ENCODE results near the gene CYP26B1. TPM values are rescaled to one million over a fixed set of nuclear protein-coding genes. Genes with fewer than 3 reads are reported as not detected.

CYP26B1 gene, protein sequence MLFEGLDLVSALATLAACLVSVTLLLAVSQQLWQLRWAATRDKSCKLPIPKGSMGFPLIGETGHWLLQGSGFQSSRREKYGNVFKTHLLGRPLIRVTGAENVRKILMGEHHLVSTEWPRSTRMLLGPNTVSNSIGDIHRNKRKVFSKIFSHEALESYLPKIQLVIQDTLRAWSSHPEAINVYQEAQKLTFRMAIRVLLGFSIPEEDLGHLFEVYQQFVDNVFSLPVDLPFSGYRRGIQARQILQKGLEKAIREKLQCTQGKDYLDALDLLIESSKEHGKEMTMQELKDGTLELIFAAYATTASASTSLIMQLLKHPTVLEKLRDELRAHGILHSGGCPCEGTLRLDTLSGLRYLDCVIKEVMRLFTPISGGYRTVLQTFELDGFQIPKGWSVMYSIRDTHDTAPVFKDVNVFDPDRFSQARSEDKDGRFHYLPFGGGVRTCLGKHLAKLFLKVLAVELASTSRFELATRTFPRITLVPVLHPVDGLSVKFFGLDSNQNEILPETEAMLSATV
- 0.05 TPM in 1 of 2 replicates, not detected in the other for total RNA-seq (2014; rRNA removed; shearing (Covaris generic))
- 0.12 and 0.26 TPM in 2 replicates for polyA plus RNA-seq (2015; cell fraction: cytosol; rRNA removed)
- 0.57 and 0.70 TPM in 2 replicates for polyA plus RNA-seq (2015; cell fraction: nucleus; rRNA removed)

GRCh38 chr2:72147303-72147971, at the start of gene CYP26B1:
Gene CYP26B1 (minus strand): TSS chr2:72147862. CDS start chr2:72147834, 28 bp downstream.
- no peak for DNase-seq (ENCODE audit: low read depth)

- DNase-seq (ENCODE audit: low read depth): no peak
Observed at GRCh38 chr2:72193723-72194122, 46.1 kb upstream of the CYP26B1 start.

DNA sequence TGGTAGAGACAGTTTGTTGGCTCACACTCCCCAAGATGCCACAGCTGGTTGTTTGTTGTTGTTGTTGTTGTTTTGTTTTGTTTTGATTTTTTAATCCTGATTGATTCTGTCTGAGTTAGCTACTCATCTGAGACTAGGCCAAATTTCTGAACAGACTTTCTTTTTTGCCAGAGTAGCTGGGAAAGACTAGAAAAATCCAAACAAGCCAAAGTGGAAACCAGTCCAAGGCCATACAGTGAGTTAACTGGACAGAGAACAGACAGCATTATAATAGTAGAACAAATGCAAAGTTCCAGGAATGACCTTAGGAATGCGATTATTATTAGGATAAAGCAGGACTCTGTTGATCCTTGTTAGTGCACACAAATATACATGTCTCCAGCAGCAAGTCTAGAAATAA, 43.8 kb upstream of the CYP26B1 start:
- no peak for DNase-seq (ENCODE audit: low read depth)

GRCh38 chr2:72185206-72185605, 37.5 kb upstream of the CYP26B1 start:
- DNase-seq (ENCODE audit: low read depth): no peak

- DNase-seq (ENCODE audit: low read depth): no peak
Observed at GRCh38 chr2:72183466-72183865, 35.8 kb upstream of the CYP26B1 start.

DNA sequence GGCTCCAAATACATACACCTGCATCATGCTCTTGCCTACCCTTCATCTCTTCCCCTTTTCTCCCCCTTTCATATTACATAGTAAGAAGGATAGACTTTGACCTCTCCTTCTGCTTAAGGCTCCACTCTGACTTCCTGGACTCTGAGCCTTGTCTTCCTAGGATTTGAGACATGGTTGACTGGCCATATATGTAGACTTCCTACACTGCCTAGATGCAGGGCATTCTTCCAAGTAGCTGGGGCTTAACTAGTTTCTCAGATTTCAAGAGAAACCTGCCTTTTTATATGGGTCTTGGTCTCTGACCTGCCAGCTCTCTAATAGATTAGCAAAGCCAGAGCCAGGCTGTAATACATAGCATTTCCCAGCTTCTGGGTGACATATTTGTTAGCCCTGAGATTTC, 35.4 kb upstream of the CYP26B1 start:
- no peak for DNase-seq (ENCODE audit: low read depth)

DNA sequence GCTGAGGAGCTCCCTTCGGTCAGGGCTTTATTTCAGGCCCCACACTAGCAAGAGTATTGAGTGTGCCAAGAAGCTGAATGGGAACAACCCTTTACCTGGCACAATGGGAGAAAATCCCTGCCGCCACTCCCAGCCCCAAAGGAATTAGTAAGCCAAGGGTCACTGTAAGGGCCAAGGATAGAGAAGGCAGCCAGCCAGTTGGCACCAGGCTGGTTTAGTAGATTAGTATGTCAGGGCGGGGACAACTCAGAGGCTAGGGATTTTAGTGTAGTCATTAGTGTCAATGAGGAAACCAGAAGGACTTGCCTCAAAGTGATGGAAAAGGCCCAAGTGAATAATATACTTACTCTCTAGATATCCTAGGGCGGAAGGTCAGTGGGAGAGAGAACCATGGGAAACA, 34.9 kb upstream of the CYP26B1 start:
- no peak for DNase-seq (ENCODE audit: low read depth)

- no peak for DNase-seq (ENCODE audit: low read depth)
Observed at GRCh38 chr2:72181616-72182015, 34.0 kb upstream of the CYP26B1 start.

GRCh38 chr2:72180351-72180750, 32.7 kb upstream of the CYP26B1 start:
- DNase-seq (ENCODE audit: low read depth): no peak

- no peak for DNase-seq (ENCODE audit: low read depth)
Observed at GRCh38 chr2:72178551-72178950, 30.9 kb upstream of the CYP26B1 start.

GRCh38 chr2:72176281-72176680, 28.6 kb upstream of the CYP26B1 start:
- no peak for DNase-seq (ENCODE audit: low read depth)

- no peak for DNase-seq (ENCODE audit: low read depth)
Observed at GRCh38 chr2:72175636-72176035, 28.0 kb upstream of the CYP26B1 start.

DNA sequence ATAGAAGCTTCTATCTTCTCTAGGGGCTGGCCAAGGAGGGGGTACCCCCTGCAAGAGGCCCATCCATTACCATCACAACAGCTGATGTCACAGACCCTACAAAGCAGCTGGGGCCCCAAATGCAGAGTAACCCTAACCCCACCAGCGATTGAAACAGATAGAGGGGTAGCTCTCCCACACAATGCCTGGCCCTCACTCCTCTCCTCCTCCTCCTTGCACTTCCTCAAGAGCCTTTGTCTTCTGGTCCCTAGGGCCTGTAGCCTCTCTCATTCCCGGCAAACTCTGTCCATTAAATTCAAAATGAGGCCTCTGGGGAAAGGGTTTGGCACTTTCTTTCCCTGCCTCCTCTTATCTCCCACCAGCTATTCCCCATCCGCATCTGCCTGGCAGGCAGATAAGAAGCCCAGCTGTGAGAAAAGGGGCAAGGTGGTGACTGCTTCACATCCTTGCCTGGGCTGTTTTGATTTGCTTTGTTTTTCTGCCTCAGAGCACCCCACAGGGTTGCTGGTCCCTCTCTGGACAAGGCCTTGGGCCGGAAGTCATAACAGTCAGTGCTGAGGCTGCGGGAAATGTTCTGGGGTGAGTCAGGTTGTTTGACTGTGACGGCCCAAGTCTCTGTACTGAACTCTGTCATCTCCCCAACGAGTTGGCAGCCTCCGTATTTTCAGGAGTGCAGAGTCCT, 26.1 kb upstream of the CYP26B1 start:
- peak; percentile 78 for DNase-seq (ENCODE audit: low read depth)

DNA sequence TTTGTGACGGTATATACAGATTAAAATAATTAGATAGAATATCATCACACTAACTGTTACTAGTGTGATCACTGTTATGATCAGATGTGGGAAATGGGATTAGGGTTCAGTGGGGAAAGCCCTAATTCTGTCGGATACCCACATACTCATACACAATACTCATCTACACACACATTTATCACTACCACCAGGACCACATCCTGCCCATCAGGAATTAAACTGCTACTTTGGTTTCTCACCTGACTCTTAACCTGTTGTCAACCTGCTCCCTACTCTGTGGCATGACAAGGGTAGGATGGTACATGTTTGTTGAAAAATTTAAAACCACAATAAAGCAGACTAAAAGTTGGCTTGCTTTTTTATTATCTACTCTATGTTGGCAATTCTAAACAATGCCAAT, 24.8 kb upstream of the CYP26B1 start:
- DNase-seq (ENCODE audit: low read depth): no peak

DNA sequence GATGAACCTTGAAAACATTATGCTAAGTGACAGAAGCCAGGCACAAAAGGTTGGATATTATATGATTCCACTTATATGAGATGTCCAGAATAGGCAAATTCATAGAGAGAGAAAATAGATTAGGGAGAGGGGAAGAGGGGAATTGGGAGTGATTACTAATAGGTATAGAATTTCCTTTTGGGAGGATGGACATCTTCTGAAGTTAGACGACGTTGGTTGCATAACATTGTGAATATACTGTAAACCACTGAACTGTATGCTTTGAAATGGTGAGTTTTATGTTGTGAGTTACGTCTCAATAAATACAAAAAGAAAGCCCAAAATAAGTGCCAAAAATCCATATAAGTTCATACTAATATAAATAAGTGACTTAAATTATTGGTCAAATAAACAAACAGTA, 18.6 kb upstream of the CYP26B1 start:
- DNase-seq (ENCODE audit: low read depth): no peak

GRCh38 chr2:72165792-72166191, 18.1 kb upstream of the CYP26B1 start:
- no peak for DNase-seq (ENCODE audit: low read depth)

DNA sequence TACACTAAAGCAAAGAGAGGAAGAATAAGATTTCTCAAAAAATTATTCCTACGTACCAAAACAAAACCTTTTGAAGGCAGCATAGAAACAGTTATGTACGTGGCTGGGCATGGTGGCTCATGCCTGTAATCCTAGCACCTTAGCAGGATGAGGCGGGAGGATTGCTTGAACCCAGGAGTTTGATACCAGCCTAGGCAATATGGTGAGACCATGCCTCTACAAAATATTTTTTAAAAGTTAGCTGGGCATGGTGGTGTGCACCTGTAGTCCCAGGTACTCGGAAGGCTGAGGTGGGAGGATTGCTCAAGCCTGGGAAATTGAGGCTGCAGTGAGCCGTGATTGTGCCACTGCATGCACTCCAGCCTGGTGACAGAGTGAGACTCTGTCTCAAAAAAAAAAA, 14.9 kb upstream of the CYP26B1 start:
- no peak for DNase-seq (ENCODE audit: low read depth)

GRCh38 chr2:72159211-72159993, 11.7 kb upstream of the CYP26B1 start:
- DNase-seq (ENCODE audit: low read depth): no peak

DNA sequence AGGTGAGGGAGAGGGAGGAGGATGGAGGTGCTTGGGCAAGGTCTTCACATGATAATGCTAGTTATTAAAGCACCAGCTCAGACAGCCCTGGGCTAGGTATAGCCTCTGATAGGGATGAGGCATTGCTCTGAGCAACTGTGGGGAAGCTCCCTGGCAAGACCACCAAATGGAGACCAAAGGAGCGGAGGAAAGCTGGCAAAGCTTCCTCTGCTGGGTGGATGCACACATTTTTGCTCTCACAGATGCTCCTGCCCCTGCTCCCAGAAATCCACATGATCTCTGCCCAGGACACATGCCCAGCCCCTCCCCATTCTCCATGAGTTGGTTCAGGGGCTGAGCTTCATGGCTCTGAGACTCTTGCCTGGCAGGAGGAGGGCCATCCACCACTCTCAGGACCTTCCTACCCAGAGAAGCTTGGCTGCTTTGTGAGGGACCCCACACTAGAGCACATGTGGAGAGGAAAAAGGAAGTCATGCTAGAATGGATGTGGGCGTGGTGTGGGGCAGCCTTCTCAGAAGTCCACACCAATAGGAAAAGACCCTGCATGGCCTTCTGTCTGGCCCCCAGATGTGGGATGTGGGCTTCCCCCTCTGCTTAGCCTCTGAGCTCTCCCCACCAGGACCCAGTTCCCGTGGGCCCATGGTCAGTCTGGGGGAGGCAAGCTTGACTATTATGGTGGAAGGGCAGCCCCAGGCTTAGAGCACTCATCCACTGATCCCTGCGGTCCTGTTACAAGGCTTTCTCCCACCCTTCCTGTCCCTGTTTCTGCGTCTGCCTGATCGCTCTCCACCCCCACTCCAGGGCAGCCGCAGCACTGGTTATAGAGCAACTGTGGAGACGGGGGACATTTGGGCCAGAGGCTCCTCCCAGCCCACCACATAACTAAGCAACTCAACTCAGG, 10.5 kb upstream of the CYP26B1 start:
- DNase-seq (ENCODE audit: low read depth): no peak

GRCh38 chr2:72156872-72157271, 9.2 kb upstream of the CYP26B1 start:
- DNase-seq (ENCODE audit: low read depth): no peak
